IPS-18a (cell line): Measurements from ENCODE around the gene CFAP141.

Experiments used
- H3K27ac ChIP-seq: one replicate; pipeline ENCODE4 v1.5.1; 2013; ENCODE audit warnings: low read length
- H3K27me3 ChIP-seq: one replicate; pipeline ENCODE4 v1.6.1; 2013; ENCODE audit warnings: mild to moderate bottlenecking, low read length; ENCODE audit not compliant: control insufficient read depth, insufficient read depth
- H3K36me3 ChIP-seq: one replicate; pipeline ENCODE4 v1.6.1; 2013; ENCODE audit warnings: low read depth, low read length; ENCODE audit not compliant: control insufficient read depth
- H3K4me1 ChIP-seq: one replicate; pipeline ENCODE4 v1.6.1; 2013; ENCODE audit warnings: low read depth, low read length; ENCODE audit not compliant: control insufficient read depth
- H3K4me3 ChIP-seq: one replicate; pipeline ENCODE4 v1.5.1; 2013; ENCODE audit warnings: low read length
- H3K9ac ChIP-seq: one replicate; pipeline ENCODE4 v1.6.1; 2013; ENCODE audit warnings: mild to moderate bottlenecking, low read length, moderate library complexity
- H3K9me3 ChIP-seq: one replicate; pipeline ENCODE4 v1.6.1; 2013; ENCODE audit warnings: low read depth, low read length; ENCODE audit not compliant: control insufficient read depth

CFAP141 gene

GRCh38 chr1:154181944-154182343, 24.2 kb downstream of the CFAP141 start:
- peak overlapping the region; percentile 76 for H3K9ac ChIP-seq
- peaks cover 32% of the 10 kb centered on the region for H3K4me1 ChIP-seq
- H3K4me3 ChIP-seq: peak overlapping the region; percentile 97
- peak overlapping the region; percentile 44 for H3K27ac ChIP-seq
- H3K27me3 ChIP-seq: no peaks in the 10 kb centered on the region
- no peaks in the 10 kb centered on the region for H3K9me3 ChIP-seq
- peaks cover 9% of the 10 kb centered on the region for H3K36me3 ChIP-seq

- Histone ChIP-seq H3K9me3 (no peaks in the 10 kb centered on the region), H3K4me3 (peak overlapping the region; percentile 14), H3K4me1 (peaks cover 18% of the 10 kb centered on the region), H3K27ac (no peak overlapping the region), H3K9ac (no peak overlapping the region), H3K36me3 (peaks cover 21% of the 10 kb centered on the region), H3K27me3 (no peaks in the 10 kb centered on the region)
Observed at GRCh38 chr1:154179946-154180687, 26.0 kb downstream of the CFAP141 start.

- Histone ChIP-seq H3K4me3 (no peak overlapping the region), H3K4me1 (peaks cover 18% of the 10 kb centered on the region), H3K27ac (no peak overlapping the region)
Observed at GRCh38 chr1:154178911-154179811, 27.0 kb downstream of the CFAP141 start.

GRCh38 chr1:154178013-154178412, 28.1 kb downstream of the CFAP141 start:
- Histone ChIP-seq H3K27ac (no peak overlapping the region), H3K9ac (no peak overlapping the region), H3K36me3 (peaks cover 28% of the 10 kb centered on the region), H3K27me3 (no peaks in the 10 kb centered on the region), H3K4me3 (no peak overlapping the region), H3K9me3 (no peaks in the 10 kb centered on the region), H3K4me1 (peaks cover 18% of the 10 kb centered on the region)

More at GRCh38 chr1:154178911-154179811, 27.0 kb downstream of the CFAP141 start:
- no peaks in the 10 kb centered on the region for H3K9me3 ChIP-seq
- H3K36me3 ChIP-seq: peaks cover 27% of the 10 kb centered on the region
- H3K27me3 ChIP-seq: no peaks in the 10 kb centered on the region
- no peak overlapping the region for H3K9ac ChIP-seq

GRCh38 chr1:154176337-154176736, 29.8 kb downstream of the CFAP141 start:
- Histone ChIP-seq H3K4me3 (no peak overlapping the region), H3K27ac (no peak overlapping the region), H3K9ac (no peak overlapping the region), H3K27me3 (no peaks in the 10 kb centered on the region), H3K36me3 (peaks cover 45% of the 10 kb centered on the region), H3K9me3 (no peaks in the 10 kb centered on the region), H3K4me1 (peaks cover 18% of the 10 kb centered on the region)

GRCh38 chr1:154174654-154175053, 31.5 kb downstream of the CFAP141 start:
- Histone ChIP-seq H3K4me1 (peaks cover 12% of the 10 kb centered on the region), H3K27me3 (no peaks in the 10 kb centered on the region), H3K9ac (no peak overlapping the region), H3K36me3 (peaks cover 62% of the 10 kb centered on the region), H3K27ac (no peak overlapping the region), H3K9me3 (no peaks in the 10 kb centered on the region), H3K4me3 (no peak overlapping the region)

- H3K9ac ChIP-seq: no peak overlapping the region
- peaks cover 77% of the 10 kb centered on the region for H3K36me3 ChIP-seq
- H3K9me3 ChIP-seq: no peaks in the 10 kb centered on the region
- no peaks in the 10 kb centered on the region for H3K27me3 ChIP-seq
- H3K27ac ChIP-seq: no peak overlapping the region
- no peaks in the 10 kb centered on the region for H3K4me1 ChIP-seq
- no peak overlapping the region for H3K4me3 ChIP-seq
Observed at GRCh38 chr1:154171880-154172279, 34.3 kb downstream of the CFAP141 start.

GRCh38 chr1:154171223-154171583, 34.9 kb downstream of the CFAP141 start:
- Histone ChIP-seq H3K4me1 (no peaks in the 10 kb centered on the region), H3K36me3 (peaks cover 80% of the 10 kb centered on the region), H3K4me3 (no peak overlapping the region), H3K27ac (no peak overlapping the region), H3K9me3 (no peaks in the 10 kb centered on the region), H3K27me3 (no peaks in the 10 kb centered on the region), H3K9ac (no peak overlapping the region)

- H3K4me3 ChIP-seq: no peak overlapping the region
- no peaks in the 10 kb centered on the region for H3K27me3 ChIP-seq
- H3K4me1 ChIP-seq: no peaks in the 10 kb centered on the region
- peaks cover 80% of the 10 kb centered on the region for H3K36me3 ChIP-seq
- H3K9me3 ChIP-seq: no peaks in the 10 kb centered on the region
- H3K9ac ChIP-seq: no peak overlapping the region
- no peak overlapping the region for H3K27ac ChIP-seq
Observed at GRCh38 chr1:154170547-154171222, 35.4 kb downstream of the CFAP141 start.

GRCh38 chr1:154167461-154167860, 38.7 kb downstream of the CFAP141 start:
- Histone ChIP-seq H3K9ac (no peak overlapping the region), H3K9me3 (no peaks in the 10 kb centered on the region), H3K27me3 (no peaks in the 10 kb centered on the region), H3K4me1 (no peaks in the 10 kb centered on the region), H3K4me3 (no peak overlapping the region), H3K36me3 (peaks cover 89% of the 10 kb centered on the region), H3K27ac (no peak overlapping the region)

- no peak overlapping the region for H3K9ac ChIP-seq
- H3K36me3 ChIP-seq: peaks cover 86% of the 10 kb centered on the region
- H3K9me3 ChIP-seq: no peaks in the 10 kb centered on the region
- H3K4me3 ChIP-seq: no peak overlapping the region
- no peak overlapping the region for H3K27ac ChIP-seq
- no peaks in the 10 kb centered on the region for H3K27me3 ChIP-seq
- H3K4me1 ChIP-seq: no peaks in the 10 kb centered on the region
Observed at GRCh38 chr1:154166207-154166606, 39.9 kb downstream of the CFAP141 start.
